DND-41 (cell line): ENCODE results near the gene CSE1L.

Source experiments
- CTCF ChIP-seq: IDR thresholded peaks from 2 replicates; pipeline ENCODE4 v1.5.1; 2012; ENCODE audit warnings: borderline replicate concordance, low read length, moderate library complexity, mild to moderate bottlenecking; ENCODE audit not compliant: poor library complexity, severe bottlenecking; ENCODE audit errors: extremely low read depth
- EZH2 ChIP-seq: IDR thresholded peaks from 3 replicates; pipeline ENCODE4 v1.6.1; 2012; ENCODE audit warnings: borderline replicate concordance, low read depth, mild to moderate bottlenecking, moderate library complexity, low read length, inconsistent platforms; ENCODE audit not compliant: severe bottlenecking

GRCh38 chr20:49118307-49118706 lies 72.2 kb downstream of the CSE1L start:
- TF ChIP-seq CTCF = no peak
- TF ChIP-seq EZH2 = no peak
